Germinal center (tissue), 1 donor: ENCODE measurements around the gene CCSAP.
"Not testable (repeated sequence)": the region's sequence is repeated elsewhere in the genome, so short reads cannot be mapped to it uniquely, and the experiment has no call there.

ENCODE experiments used
- DNase-seq: peaks from one replicate; pipeline ENCODE4 v3.0.0; 2012; ENCODE audit warnings: mixed read lengths, low spot score

The CCSAP gene

GRCh38 chr1:229342656-229343569 is at the start of gene CCSAP:
TSS of gene CCSAP (minus strand) at chr1:229343047. CDS start at chr1:229342465, 582 bp downstream.
- peak; percentile 55 for DNase-seq

GRCh38 chr1:229390130-229390529 is 47.3 kb upstream of the CCSAP start:
- DNase-seq = no peak

- DNase-seq = no peak
Measured at GRCh38 chr1:229388897-229389580, 46.2 kb upstream of the CCSAP start.

GRCh38 chr1:229385853-229386456 is 43.1 kb upstream of the CCSAP start:
- DNase-seq = no peak

GRCh38 chr1:229384822-229385221 is 42.0 kb upstream of the CCSAP start:
- no peak for DNase-seq

- DNase-seq = no peak
Measured at GRCh38 chr1:229383961-229384360, 41.1 kb upstream of the CCSAP start.

GRCh38 chr1:229383188-229383587 is 40.3 kb upstream of the CCSAP start:
- no peak for DNase-seq

GRCh38 chr1:229381234-229381633 is 38.4 kb upstream of the CCSAP start:
- no peak for DNase-seq

- DNase-seq = no peak
Measured at GRCh38 chr1:229380536-229381160, 37.8 kb upstream of the CCSAP start.

- no peak for DNase-seq
Measured at GRCh38 chr1:229379846-229380245, 37.0 kb upstream of the CCSAP start.

GRCh38 chr1:229378586-229379367 is 35.9 kb upstream of the CCSAP start:
- no peak for DNase-seq

GRCh38 chr1:229378035-229378434 is 35.2 kb upstream of the CCSAP start:
- DNase-seq = not testable (repeated sequence)

- DNase-seq = no peak
Measured at GRCh38 chr1:229377429-229377828, 34.6 kb upstream of the CCSAP start.

GRCh38 chr1:229376521-229376920 is 33.7 kb upstream of the CCSAP start:
- no peak for DNase-seq

GRCh38 chr1:229374485-229374884 is 31.6 kb upstream of the CCSAP start:
- DNase-seq = no peak

GRCh38 chr1:229373395-229373794 is 30.5 kb upstream of the CCSAP start:
- no peak for DNase-seq

GRCh38 chr1:229372251-229372650 is 29.4 kb upstream of the CCSAP start:
- DNase-seq = no peak

- no peak for DNase-seq
Measured at GRCh38 chr1:229371624-229372023, 28.8 kb upstream of the CCSAP start.

- DNase-seq = peak; percentile 30
Measured at GRCh38 chr1:229370601-229371021, 27.8 kb upstream of the CCSAP start.

GRCh38 chr1:229368347-229368746 is 25.5 kb upstream of the CCSAP start:
- DNase-seq = no peak

GRCh38 chr1:229365569-229365968 is 22.7 kb upstream of the CCSAP start:
- no peak for DNase-seq
